Activated T-cell treated with anti-CD3 and anti-CD28 coated beads for 24 hours (primary cell): ENCODE results near the gene APOL1.
A peak's percentile ranks its signal among the peaks of the same experiment; 100 is the strongest.
"Not testable (repeated sequence)": the region's sequence is repeated elsewhere in the genome, so short reads cannot be mapped to it uniquely, and the experiment has no call there.

Source experiments
- DNase-seq: peaks from one replicate; pipeline ENCODE4 v3.0.0-alpha.2; 2020; ENCODE audit warnings: low read depth

The APOL1 gene

GRCh38 chr22:36271231-36271630, 18.3 kb downstream of the APOL1 start:
- DNase-seq: not testable (repeated sequence)

GRCh38 chr22:36271951-36272350, 19.0 kb downstream of the APOL1 start:
- DNase-seq: not testable (repeated sequence)

- DNase-seq: no peak
These were observed 21.6 kb downstream of the APOL1 start for GRCh38 chr22:36274531-36274930.

GRCh38 chr22:36277482-36278291, 24.8 kb downstream of the APOL1 start:
- DNase-seq: peak; percentile 65

GRCh38 chr22:36279219-36279666, 26.3 kb downstream of the APOL1 start:
- no peak for DNase-seq

- no peak for DNase-seq
These were observed 27.4 kb downstream of the APOL1 start for GRCh38 chr22:36280379-36280778.

- no peak for DNase-seq
These were observed 28.9 kb downstream of the APOL1 start for GRCh38 chr22:36281781-36282327.

GRCh38 chr22:36282328-36282831, 29.4 kb downstream of the APOL1 start:
- no peak for DNase-seq

GRCh38 chr22:36284171-36284571, 31.2 kb downstream of the APOL1 start:
- DNase-seq: no peak

- no peak for DNase-seq
These were observed 32.1 kb downstream of the APOL1 start for GRCh38 chr22:36285017-36285416.

- DNase-seq: no peak
These were observed 32.6 kb downstream of the APOL1 start for GRCh38 chr22:36285545-36285944.

GRCh38 chr22:36286096-36286957, 33.4 kb downstream of the APOL1 start:
- DNase-seq: peak; percentile 58

GRCh38 chr22:36287881-36288515, 35.1 kb downstream of the APOL1 start:
- no peak for DNase-seq

- no peak for DNase-seq
These were observed 35.9 kb downstream of the APOL1 start for GRCh38 chr22:36288571-36289405.

GRCh38 chr22:36289406-36289870, 36.5 kb downstream of the APOL1 start:
- no peak for DNase-seq

- DNase-seq: not testable (repeated sequence)
These were observed 37.0 kb downstream of the APOL1 start for GRCh38 chr22:36289948-36290371.

GRCh38 chr22:36290391-36291075, 37.6 kb downstream of the APOL1 start:
- not testable (repeated sequence) for DNase-seq

GRCh38 chr22:36291831-36292740, 39.2 kb downstream of the APOL1 start:
- no peak for DNase-seq
